Measurements from ENCODE around the gene TBL1XR1.

DNA sequence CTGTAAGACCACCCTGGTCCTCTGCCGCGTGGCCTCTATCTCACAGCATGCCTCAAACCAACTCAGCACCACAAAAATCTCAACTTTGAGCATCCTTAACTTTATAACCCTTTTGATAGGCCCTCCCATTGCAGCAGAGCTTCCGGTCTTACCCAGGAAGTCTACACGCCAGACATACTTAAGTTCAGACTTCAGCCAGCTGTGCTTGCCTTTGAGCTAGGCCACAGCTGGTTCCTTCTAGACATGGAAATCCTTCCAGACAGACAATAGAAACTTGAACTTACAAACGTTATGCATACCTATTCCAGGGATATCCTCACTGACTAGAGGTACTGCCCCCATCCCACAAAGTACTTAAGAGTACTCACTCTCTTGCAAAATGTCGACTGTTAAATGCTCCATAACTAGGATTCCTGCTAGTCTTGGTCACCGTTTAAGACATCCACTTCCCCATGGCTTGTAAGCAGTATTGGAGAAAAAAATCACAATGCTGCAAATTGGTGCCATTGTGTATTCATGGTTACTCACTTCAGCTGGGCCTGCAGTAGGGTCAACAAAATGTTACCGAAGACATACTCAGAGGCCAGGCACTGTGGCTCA is 183.5 kb downstream of the TBL1XR1 start:
- no peak for TF ChIP-seq POLR2A (IDR thresholded peaks at IDR 0.05)
- TF ChIP-seq, protein P1, sequence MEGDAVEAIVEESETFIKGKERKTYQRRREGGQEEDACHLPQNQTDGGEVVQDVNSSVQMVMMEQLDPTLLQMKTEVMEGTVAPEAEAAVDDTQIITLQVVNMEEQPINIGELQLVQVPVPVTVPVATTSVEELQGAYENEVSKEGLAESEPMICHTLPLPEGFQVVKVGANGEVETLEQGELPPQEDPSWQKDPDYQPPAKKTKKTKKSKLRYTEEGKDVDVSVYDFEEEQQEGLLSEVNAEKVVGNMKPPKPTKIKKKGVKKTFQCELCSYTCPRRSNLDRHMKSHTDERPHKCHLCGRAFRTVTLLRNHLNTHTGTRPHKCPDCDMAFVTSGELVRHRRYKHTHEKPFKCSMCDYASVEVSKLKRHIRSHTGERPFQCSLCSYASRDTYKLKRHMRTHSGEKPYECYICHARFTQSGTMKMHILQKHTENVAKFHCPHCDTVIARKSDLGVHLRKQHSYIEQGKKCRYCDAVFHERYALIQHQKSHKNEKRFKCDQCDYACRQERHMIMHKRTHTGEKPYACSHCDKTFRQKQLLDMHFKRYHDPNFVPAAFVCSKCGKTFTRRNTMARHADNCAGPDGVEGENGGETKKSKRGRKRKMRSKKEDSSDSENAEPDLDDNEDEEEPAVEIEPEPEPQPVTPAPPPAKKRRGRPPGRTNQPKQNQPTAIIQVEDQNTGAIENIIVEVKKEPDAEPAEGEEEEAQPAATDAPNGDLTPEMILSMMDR (IDR thresholded peaks at IDR 0.05): no peak
